Muscle of leg (tissue), 11 donors: Measurements from ENCODE around the gene FOXA3. TPM values are rescaled to one million over a fixed set of nuclear protein-coding genes. Genes with fewer than 3 reads are reported as not detected.

Experiments
- DNase-seq: peaks from one replicate; pipeline ENCODE4 v3.0.0; 2013
- H3K27ac ChIP-seq: one replicate; pipeline ENCODE4 v1.5.1; 2013; ENCODE audit warnings: mild to moderate bottlenecking, low read length, control low read depth
- H3K27me3 ChIP-seq: one replicate; pipeline ENCODE4 v1.6.1; 2013; ENCODE audit warnings: low read length; ENCODE audit not compliant: control insufficient read depth, insufficient read depth
- H3K36me3 ChIP-seq: one replicate; pipeline ENCODE4 v1.6.1; 2013; ENCODE audit warnings: low read length; ENCODE audit not compliant: control insufficient read depth, insufficient read depth
- H3K4me1 ChIP-seq: one replicate; pipeline ENCODE4 v1.6.1; 2013; ENCODE audit warnings: low read length; ENCODE audit not compliant: control insufficient read depth, insufficient read depth
- H3K4me3 ChIP-seq: one replicate; pipeline ENCODE4 v1.5.1; 2013; ENCODE audit warnings: low read length, control low read depth
- H3K9me3 ChIP-seq: replicated peaks from 2 replicates; pipeline ENCODE4 v1.6.1; 2013; ENCODE audit warnings: low read depth, low read length; ENCODE audit not compliant: control insufficient read depth
- WGBS: methylation state at CpG from one replicate; pipeline ENCODE4 v1.1.5; 2013; ENCODE audit warnings: missing lambda C conversion rate; ENCODE audit not compliant: insufficient coverage; 5-methylcytosine and 5-hydroxymethylcytosine counted together
- polyA plus RNA-seq, 8 donors: library from polyadenylated mRNA; unstranded; fragments of 120-200 nt; gene quantifications; one replicate each; pipeline versions ENCODE4 v1.2.1 to v1.2.3, GENCODE V29; 2013; ENCODE audit warnings: inconsistent platforms in 1 of 8, low replicate concordance in 1 of 8; ENCODE audit not compliant: insufficient read length in 8 of 8, insufficient read depth in 1 of 8
- total RNA-seq: library from RNA; stranded (reverse); fragments of 120-200 nt; gene quantifications from one replicate; pipeline ENCODE4 v1.2.4, GENCODE V29; 2013

FOXA3 gene
- total and polyA plus RNA-seq, 9 donors, result 0.09 to 0.41 (median 0.12) TPM; not detected in 6

- Histone ChIP-seq H3K9me3 (no peaks in the 10 kb centered on the region), H3K4me3 (no peak overlapping the region), H3K27me3 (no peaks in the 10 kb centered on the region), H3K4me1 (peaks cover 6% of the 10 kb centered on the region), H3K36me3 (peaks cover 90% of the 10 kb centered on the region), H3K27ac (no peak overlapping the region)
- WGBS, result 84% methylated on average over 9 of the region's 9 CpGs
- no peak for DNase-seq
These were observed 35.6 kb upstream of the FOXA3 start for GRCh38 chr19:45828523-45828922.

- no peaks in the 10 kb centered on the region for H3K9me3 ChIP-seq
- H3K4me1 ChIP-seq, result peaks cover 5% of the 10 kb centered on the region
- H3K4me3 ChIP-seq, result no peak overlapping the region
- DNase-seq, result no peak
- no peaks in the 10 kb centered on the region for H3K27me3 ChIP-seq
- H3K27ac ChIP-seq, result no peak overlapping the region
- peaks cover 87% of the 10 kb centered on the region for H3K36me3 ChIP-seq
- 95% methylated on average over 13 of the region's 16 CpGs for WGBS
These were observed 35.2 kb upstream of the FOXA3 start for GRCh38 chr19:45828945-45829344.

GRCh38 chr19:45834970-45835369 is 29.2 kb upstream of the FOXA3 start:
- 78% methylated on average over 1 of the region's 7 CpGs for WGBS
- Histone ChIP-seq H3K4me3 (no peak overlapping the region), H3K36me3 (peaks cover 69% of the 10 kb centered on the region), H3K9me3 (no peaks in the 10 kb centered on the region), H3K27ac (no peak overlapping the region), H3K27me3 (no peaks in the 10 kb centered on the region), H3K4me1 (no peaks in the 10 kb centered on the region)
- no peak for DNase-seq

GRCh38 chr19:45842198-45842597 is 21.9 kb upstream of the FOXA3 start:
- DNase-seq, result no peak
- peaks cover 62% of the 10 kb centered on the region for H3K36me3 ChIP-seq
- WGBS, result 96% methylated on average over 8 of the region's 14 CpGs

GRCh38 chr19:45847663-45848062 is 16.5 kb upstream of the FOXA3 start:
- DNase-seq, result no peak

More at GRCh38 chr19:45842198-45842597, 21.9 kb upstream of the FOXA3 start:
- Histone ChIP-seq H3K27me3 (no peaks in the 10 kb centered on the region), H3K4me3 (no peak overlapping the region), H3K9me3 (no peaks in the 10 kb centered on the region), H3K4me1 (no peaks in the 10 kb centered on the region), H3K27ac (no peak overlapping the region)

GRCh38 chr19:45848922-45849321 is 15.2 kb upstream of the FOXA3 start:
- Histone ChIP-seq H3K4me3 (no peak overlapping the region), H3K27ac (no peak overlapping the region), H3K4me1 (no peaks in the 10 kb centered on the region), H3K36me3 (peaks cover 72% of the 10 kb centered on the region), H3K27me3 (no peaks in the 10 kb centered on the region), H3K9me3 (no peaks in the 10 kb centered on the region)
- 94% methylated on average over 3 of the region's 4 CpGs for WGBS
- DNase-seq, result no peak

More at GRCh38 chr19:45847663-45848062, 16.5 kb upstream of the FOXA3 start:
- Histone ChIP-seq H3K4me1 (no peaks in the 10 kb centered on the region), H3K9me3 (no peaks in the 10 kb centered on the region), H3K27me3 (no peaks in the 10 kb centered on the region), H3K4me3 (no peak overlapping the region), H3K27ac (no peak overlapping the region), H3K36me3 (peaks cover 71% of the 10 kb centered on the region)
- 91% methylated on average over 10 of the region's 13 CpGs for WGBS

GRCh38 chr19:45852145-45852750 is 11.9 kb upstream of the FOXA3 start:
- Histone ChIP-seq H3K4me3 (no peak overlapping the region), H3K27me3 (no peaks in the 10 kb centered on the region), H3K4me1 (no peaks in the 10 kb centered on the region), H3K9me3 (no peaks in the 10 kb centered on the region), H3K36me3 (peaks cover 63% of the 10 kb centered on the region), H3K27ac (no peak overlapping the region)
- WGBS, result 97% methylated on average over 6 of the region's 10 CpGs
- no peak for DNase-seq

GRCh38 chr19:45852983-45853382 is 11.1 kb upstream of the FOXA3 start:
- 89% methylated on average over 7 of the region's 7 CpGs for WGBS
- no peak for DNase-seq
- H3K4me1 ChIP-seq, result no peaks in the 10 kb centered on the region
- H3K36me3 ChIP-seq, result peaks cover 56% of the 10 kb centered on the region
- no peak overlapping the region for H3K27ac ChIP-seq
- H3K4me3 ChIP-seq, result no peak overlapping the region
- H3K9me3 ChIP-seq, result no peaks in the 10 kb centered on the region
- H3K27me3 ChIP-seq, result no peaks in the 10 kb centered on the region

- WGBS, result 94% methylated on average over 13 of the region's 16 CpGs
- Histone ChIP-seq H3K27me3 (no peaks in the 10 kb centered on the region), H3K9me3 (no peaks in the 10 kb centered on the region), H3K4me1 (no peaks in the 10 kb centered on the region), H3K27ac (no peak overlapping the region), H3K4me3 (no peak overlapping the region), H3K36me3 (peaks cover 56% of the 10 kb centered on the region)
- no peak for DNase-seq
These were observed 9.9 kb upstream of the FOXA3 start for GRCh38 chr19:45854167-45854778.

- Histone ChIP-seq H3K4me1 (peaks cover 11% of the 10 kb centered on the region), H3K36me3 (peaks cover 21% of the 10 kb centered on the region), H3K9me3 (no peaks in the 10 kb centered on the region), H3K27me3 (peaks cover 24% of the 10 kb centered on the region), H3K4me3 (no peak overlapping the region), H3K27ac (no peak overlapping the region)
- 76% methylated on average over 5 of the region's 15 CpGs for WGBS
- no peak for DNase-seq
These were observed 3.5 kb upstream of the FOXA3 start for GRCh38 chr19:45860359-45861259.
